ENCODE data around the gene XK.

GRCh38 chrX:37745835-37746217 lies 60.2 kb downstream of the XK start:
- no peak for TF ChIP-seq EZH2 (IDR thresholded peaks at IDR 0.05; ENCODE audit: borderline replicate concordance, low read depth, low read length)
- TF ChIP-seq EP300 (IDR thresholded peaks at IDR 0.05; ENCODE audit: low read length): no peak
- no peak for TF ChIP-seq KLF6 (CRISPR knock-in tag; IDR thresholded peaks at IDR 0.05; ENCODE audit: borderline replicate concordance)
- no peak for TF ChIP-seq PHTF2 (CRISPR knock-in tag; IDR thresholded peaks at IDR 0.05)
- no peak for TF ChIP-seq ZNF121 (CRISPR knock-in tag; conservative IDR thresholded peaks at IDR 0.05)
- no peak for TF ChIP-seq YY1 (IDR thresholded peaks at IDR 0.05; ENCODE audit: borderline replicate concordance in 1 of 3, control insufficient read depth in 1 of 3, extremely low read depth in 1 of 3, insufficient read depth in 3 of 3, insufficient read length in 1 of 3, insufficient replicate concordance in 2 of 3, low read depth in 1 of 3, low read length in 2 of 3)

Data from K562 (cell line).